Astrocyte (in vitro differentiated cells and primary cell): ENCODE data around the gene CRACDL.

Experiments
- CTCF ChIP-seq: IDR thresholded peaks from 2 replicates; pipeline ENCODE4 v1.5.1; 2011; ENCODE audit warnings: low read depth, mild to moderate bottlenecking, inconsistent platforms, low read length, moderate library complexity; ENCODE audit not compliant: insufficient read depth
- EZH2 ChIP-seq: IDR thresholded peaks from 2 replicates; pipeline ENCODE4 v1.6.1; 2012; ENCODE audit warnings: mild to moderate bottlenecking, low read length, inconsistent platforms; ENCODE audit not compliant: insufficient read depth

GRCh38 chr2:98911376-98912154 lies 24.5 kb downstream of the CRACDL start:
- TF ChIP-seq CTCF, result no peak
- TF ChIP-seq EZH2, result no peak
